ENCODE measurements around the gene CYGB.

The CYGB gene

GRCh38 chr17:76537578-76538280, at the start of gene CYGB:
CYGB (minus strand) TSS chr17:76537709; CDS start chr17:76537542, 167 bp downstream.
- no peak for DNase-seq (ENCODE audit: low read depth in 2 of 2)

GRCh38 chr17:76586741-76587487, 49.4 kb upstream of the CYGB start:
- no peak for DNase-seq (ENCODE audit: low read depth in 2 of 2)

DNA sequence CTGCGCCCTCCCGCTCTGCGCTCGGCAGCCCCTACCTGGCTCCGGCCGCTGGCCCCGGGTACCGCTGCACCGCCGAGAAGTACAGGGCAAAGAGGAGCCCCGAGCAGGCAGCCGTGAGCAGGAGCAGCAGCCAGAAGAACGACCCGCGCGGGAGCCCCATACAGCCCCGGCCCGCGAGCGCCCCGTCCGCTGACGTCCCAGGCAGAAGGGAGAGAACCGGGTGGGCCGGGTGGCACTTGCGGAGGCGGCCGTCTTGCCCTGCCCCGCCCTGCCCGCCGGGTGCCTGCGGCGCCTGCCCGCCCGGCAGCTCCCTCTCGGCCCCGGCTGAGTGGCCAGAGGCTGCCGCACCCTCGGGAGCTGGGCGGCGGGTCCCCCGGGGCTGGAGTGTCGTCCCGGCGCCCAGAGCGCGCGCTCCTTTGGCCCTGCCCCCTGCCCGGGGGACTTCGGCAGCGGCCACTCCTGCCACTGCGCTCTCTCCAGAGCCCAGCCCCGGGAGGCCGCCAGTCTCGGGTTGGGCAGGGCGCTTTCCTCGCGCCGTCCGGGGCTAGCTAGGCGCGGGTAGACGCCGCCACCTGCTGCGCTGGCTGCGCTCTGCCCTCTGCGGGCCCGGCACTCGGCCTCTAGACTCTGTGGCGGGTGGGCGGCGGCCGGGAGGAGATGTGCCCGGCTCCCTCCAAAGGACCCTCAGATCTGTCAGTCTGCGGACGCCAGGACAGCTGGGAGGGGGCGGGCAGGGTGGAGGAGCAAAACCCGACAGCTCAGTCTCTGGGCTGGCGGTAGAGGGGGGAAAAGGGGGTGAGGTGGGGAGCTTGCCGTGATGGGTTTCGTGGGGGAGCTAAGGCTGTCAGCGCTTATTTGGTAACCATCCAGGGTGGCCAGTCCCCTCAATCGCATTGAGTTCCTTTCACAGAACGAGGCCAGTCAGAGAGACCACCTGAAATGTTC, 48.4 kb upstream of the CYGB start, which contains the start of gene ST6GALNAC2:
Gene ST6GALNAC2 (minus strand): TSS at position 212 of the 945 bp plus-strand sequence. CDS start 52 bp downstream, at position 160.
- DNase-seq (ENCODE audit: low read depth in 2 of 2), result no peak

DNA sequence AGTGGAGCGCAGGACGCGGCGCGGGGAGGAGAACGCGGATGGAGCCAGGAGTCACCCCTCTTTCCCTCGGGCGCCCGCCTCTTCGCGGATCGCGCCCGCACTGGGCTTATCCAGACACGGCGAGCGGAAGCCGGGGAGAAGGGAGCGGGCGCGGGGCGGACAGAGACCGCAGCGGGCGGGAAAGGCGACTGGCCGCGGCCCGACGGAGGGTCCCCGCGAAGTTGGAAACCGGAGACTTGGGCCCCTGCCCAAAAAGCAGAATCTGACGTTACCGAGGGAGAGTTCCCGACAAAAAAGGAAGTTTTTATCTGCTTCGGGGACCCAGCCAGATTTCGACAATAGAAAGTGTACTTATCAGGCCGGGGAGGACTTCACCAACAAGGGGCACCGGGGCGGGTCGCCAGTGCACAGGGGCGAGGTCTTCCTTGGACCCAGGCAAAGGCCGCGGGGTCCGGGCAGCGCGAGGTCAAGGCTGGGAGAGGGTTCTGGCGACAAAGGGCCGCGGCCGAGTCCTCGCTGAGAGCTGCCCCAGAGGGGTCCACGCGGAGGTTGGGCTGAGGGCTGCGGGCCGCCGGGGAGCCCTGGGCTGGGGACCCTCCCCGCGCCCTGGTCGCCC, 47.6 kb upstream of the CYGB start:
- no peak for DNase-seq (ENCODE audit: low read depth in 2 of 2)

DNA sequence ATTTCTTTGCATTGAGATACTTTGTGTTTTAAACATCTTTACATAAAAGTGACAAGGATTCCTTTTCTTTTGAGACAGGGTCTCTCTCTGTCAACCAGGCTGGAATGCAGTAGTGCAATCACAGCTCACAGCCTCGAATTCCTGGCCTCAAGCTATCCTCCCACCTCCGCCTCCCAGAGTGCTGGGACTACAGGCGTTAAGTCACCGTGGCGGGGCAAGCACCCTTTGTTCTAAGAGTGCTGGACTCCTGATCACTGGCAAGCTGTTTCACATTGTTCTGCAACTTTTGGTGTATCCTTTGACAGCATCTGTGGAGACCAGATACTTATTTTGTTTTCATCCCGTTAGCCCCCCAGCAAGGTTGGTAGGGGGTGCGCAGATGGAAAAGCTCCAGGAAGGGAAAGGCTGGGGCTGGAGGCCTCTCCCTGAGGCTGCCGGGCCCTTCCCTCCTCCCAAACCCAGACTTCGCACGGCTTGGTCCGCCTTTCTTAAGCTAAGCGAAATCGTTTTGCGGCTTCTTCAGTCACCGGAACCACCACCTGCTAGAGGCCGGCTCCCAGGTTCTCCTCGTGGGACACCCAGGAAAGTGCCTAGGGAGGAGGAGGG, 47.0 kb upstream of the CYGB start:
- no peak for DNase-seq (ENCODE audit: low read depth in 2 of 2)

DNA sequence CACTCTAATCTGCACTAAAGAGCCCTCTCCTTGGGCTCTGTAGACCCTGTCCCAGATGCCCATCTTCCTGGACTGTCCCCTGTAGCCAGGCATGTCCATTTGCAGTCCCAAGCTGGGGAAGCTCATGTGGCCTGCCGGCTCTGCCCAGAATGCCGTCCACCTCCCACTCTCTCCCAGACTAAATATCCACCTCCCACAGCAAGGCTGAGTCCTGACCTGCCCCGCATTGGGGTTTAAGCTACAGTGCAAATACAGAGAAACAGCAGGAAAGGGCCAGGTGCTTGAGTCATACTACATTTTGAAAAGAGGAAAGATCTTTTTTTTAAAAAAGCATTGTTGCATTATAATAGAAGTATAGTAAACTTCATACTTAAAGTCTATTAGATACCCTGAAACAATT, 45.2 kb upstream of the CYGB start:
- DNase-seq (ENCODE audit: low read depth in 2 of 2), result no peak

DNA sequence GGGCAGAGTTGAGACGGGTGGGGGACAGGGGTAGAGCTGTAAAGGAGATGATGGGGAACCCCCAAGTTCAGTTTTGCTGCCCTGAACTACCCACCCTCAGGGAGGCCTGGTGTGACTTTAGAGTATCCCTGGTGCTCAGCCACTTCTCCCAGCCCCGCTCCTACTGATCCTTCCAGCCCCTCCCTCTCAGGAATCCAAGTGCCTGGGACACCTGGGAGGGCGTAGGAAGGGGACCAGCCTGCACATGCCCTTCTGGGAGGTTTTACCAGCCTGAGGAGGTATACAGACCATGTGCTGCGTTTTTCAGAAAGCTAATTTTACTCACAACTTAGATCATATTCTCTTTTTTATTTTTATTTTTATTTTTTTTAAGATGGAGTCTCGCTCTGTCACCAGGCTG, 44.0 kb upstream of the CYGB start:
- DNase-seq (ENCODE audit: low read depth in 2 of 2), result no peak

DNA sequence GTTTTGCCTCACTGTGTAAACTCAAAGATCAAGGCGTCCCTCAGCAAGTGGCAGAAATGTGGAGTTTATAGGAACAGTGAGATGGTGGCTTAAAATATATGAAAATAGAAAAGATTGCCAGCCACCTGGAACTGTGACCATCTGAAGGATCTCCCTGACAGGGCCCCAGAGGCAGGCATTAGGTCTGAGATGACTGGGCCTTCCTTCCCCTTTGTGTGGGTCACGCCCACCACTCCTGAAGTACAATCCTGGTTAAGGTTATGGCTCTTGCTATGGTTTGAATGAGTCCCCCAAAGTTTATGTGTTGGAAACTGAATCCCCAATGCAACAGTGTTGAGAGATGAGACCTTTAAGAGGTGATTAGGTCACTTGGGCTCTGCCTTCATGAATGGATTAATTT, 41.8 kb upstream of the CYGB start:
- DNase-seq (ENCODE audit: low read depth in 2 of 2), result no peak

- no peak for DNase-seq (ENCODE audit: low read depth in 2 of 2)
Observed at GRCh38 chr17:76578376-76578775, 40.9 kb upstream of the CYGB start.

- no peak for DNase-seq (ENCODE audit: low read depth in 2 of 2)
Observed at GRCh38 chr17:76577876-76578275, 40.4 kb upstream of the CYGB start.

GRCh38 chr17:76576189-76576588, 38.7 kb upstream of the CYGB start:
- DNase-seq (ENCODE audit: low read depth in 2 of 2), result no peak

DNA sequence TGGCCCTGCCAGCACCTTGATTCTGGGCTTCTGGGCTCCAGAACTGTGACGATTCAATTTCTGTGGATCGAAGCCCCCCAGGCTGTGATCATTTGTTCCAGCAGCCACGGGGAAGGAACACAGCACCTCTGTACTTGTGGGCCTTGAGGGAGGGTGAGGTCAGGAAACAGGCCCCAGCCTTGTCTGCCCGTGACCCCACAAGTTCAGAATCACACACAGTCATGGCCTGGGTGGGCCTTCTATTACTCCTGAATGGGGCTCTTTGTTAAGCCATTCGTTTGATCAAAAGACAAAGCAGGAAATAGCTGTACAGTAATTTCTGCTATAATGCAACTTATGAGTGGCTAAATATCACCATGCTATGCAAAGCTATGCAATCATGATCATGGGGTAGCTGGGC, 38.1 kb upstream of the CYGB start:
- DNase-seq (ENCODE audit: low read depth in 2 of 2), result no peak

DNA sequence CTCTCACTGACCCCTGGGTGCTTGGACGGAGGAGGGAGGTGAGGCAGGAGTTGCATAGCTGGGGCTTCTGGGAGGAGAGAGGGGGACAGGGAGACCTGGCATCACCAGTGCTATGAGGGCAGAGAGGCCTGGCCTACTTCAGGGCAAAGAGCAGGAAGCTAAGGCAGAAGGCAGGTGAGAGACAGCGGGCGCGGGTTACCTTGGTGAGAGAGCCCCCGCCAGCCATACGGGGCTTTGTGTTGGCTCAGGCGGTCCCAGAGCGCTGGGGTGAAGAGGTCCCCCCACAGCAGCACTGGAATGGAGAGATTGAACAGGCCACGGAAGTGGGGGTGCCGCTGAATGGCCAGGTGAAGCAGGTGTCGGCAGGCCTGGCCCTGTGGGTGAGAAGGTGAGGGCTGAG, 36.7 kb upstream of the CYGB start:
- DNase-seq (ENCODE audit: low read depth in 2 of 2), result no peak

DNA sequence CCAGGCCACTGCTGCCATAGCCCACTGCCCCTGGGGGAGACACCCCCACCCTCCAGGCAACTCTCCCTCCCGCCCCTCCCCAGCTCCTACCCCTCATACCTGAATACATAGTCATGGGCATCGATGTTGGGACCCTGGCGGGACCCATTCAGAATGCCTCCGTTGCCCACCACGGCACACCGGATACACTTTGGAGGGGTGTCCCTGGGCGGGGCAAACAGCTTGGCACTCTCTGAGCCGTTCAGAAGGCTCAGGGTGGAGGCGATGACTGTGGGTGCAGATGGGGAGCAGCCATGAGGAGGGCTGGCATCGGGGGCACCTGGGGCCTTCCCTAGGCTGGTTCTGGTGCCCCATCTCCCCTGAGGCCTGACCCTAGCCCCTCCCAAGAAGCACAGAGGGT, 35.6 kb upstream of the CYGB start:
- DNase-seq (ENCODE audit: low read depth in 2 of 2), result no peak

GRCh38 chr17:76572201-76572910, 34.8 kb upstream of the CYGB start:
- DNase-seq (ENCODE audit: low read depth in 2 of 2), result no peak

DNA sequence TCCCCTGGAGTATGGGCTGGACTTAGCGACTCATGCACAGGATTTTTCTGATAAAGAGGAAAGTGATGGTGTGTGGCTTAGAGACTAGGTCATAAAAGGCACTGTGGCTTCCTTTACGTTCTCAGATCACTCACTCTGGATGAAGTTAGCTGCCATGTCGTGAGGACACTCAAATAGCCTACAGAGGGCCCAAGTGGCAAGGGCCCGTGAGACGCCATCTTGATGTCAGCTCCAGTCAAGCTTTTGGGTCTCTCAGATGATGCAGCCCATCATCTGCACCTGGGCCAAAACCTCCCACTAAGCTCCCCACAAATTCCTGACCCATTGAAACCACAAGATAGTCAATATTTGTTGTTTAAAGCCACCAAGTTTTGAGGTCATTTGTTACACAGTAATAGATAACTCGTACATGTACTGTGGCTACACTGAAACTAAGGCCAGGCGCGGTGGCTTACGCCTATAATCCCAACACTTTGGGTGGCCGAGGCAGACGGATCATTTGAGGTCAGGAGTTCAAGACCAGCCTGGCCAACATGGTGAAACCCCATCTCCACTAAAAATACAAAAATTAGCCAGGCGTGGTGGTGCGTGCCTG, 33.5 kb upstream of the CYGB start:
- no peak for DNase-seq (ENCODE audit: low read depth in 2 of 2)

GRCh38 chr17:76570457-76570856, 32.9 kb upstream of the CYGB start:
- no peak for DNase-seq (ENCODE audit: low read depth in 2 of 2)

DNA sequence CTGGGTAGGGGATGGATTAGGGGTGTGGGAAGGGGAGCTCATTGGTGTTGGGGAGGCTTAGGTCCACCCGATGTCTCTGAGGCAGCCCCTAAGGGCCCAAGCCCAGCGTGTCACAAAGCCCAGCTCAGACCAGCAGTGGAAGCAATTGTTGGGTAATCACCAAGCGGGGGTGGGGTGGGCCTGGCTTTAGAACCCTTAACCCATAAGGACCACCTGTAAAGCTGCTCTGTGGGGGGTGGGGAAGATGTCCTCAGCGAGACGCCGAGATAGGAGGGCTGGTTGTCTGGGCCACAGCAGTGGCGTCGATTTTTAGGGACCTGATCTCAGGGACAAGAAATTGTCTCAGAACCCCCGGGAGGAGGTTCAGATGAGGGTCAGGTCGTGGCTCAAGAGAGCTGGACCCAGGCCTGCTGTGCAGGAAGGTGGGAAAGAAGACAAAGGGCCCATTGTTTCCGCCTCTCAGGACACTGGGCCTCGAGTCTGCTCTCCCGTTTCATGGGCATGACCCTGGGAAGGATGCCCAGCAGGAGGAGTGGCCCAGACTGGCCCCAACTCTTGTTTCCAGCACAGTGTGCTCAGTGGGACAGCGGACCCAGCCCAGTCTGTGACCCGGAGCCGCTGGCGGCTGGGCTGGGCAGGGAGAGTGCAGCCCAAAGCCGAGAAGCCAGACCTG, 32.2 kb upstream of the CYGB start:
- no peak for DNase-seq (ENCODE audit: low read depth in 2 of 2)

DNA sequence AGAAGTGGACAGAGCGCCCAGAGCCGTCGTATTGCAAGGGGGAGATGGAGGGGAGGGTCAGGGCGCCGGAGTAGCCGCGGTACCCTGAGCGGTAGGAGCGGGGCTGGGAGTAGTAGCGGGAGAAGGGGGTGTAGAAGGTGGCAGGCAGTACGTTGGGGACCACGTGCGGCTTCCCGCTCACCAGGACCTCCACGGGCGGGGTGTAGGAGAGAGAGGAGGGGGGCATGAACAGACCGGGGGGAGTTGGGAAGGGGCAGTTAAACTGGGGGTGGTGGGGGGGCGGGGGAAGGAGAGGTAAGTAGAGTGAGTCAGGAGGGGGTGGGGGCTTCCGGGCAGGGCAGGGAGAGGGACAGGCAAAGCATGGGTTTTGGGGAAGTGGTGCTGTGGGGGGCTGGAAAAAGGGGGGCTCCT, 31.3 kb upstream of the CYGB start:
- no peak for DNase-seq (ENCODE audit: low read depth in 2 of 2)
